Activated CD4-positive, alpha-beta T cell treated with anti-CD3 and anti-CD28 coated beads, Interleukin-2, amount 10 ng/mL, durations not matched to agents 7 days and 5 days (primary cell): ENCODE data around the gene RXFP4. TPM values are rescaled to one million over a fixed set of nuclear protein-coding genes. Genes with fewer than 3 reads are reported as not detected.
"Not testable (repeated sequence)": the region's sequence is repeated elsewhere in the genome, so short reads cannot be mapped to it uniquely, and the experiment has no call there.

Experiments used
- CTCF ChIA-PET: fragments of 350-600 bp; sonication (Branson Sonifier 250); formaldehyde crosslinking; loops from one replicate; lab custom pipeline; 2021; ENCODE audit warnings: antibody characterized with exemption; lab: Charles Lee
- POLR2A ChIA-PET: fragments of 350-600 bp; sonication (Branson Sonifier 250); formaldehyde crosslinking; loops from one replicate; lab custom pipeline; 2021; ENCODE audit warnings: antibody characterized with exemption; lab: Charles Lee
- DNase-seq: peaks from one replicate; pipeline ENCODE4 v3.0.0-alpha.2; 2020
- H3K27ac Mint-ChIP-seq: one replicate; pipeline ENCODE4 v1.8.0; 2021; ENCODE audit warnings: mild to moderate bottlenecking, moderate library complexity, mixed read lengths
- H3K27me3 Mint-ChIP-seq: one replicate; pipeline ENCODE4 v1.8.0; 2021; ENCODE audit warnings: mixed read lengths
- H3K36me3 Mint-ChIP-seq: one replicate; pipeline ENCODE4 v1.8.0; 2021; ENCODE audit warnings: low read depth, mixed read lengths
- H3K4me1 Mint-ChIP-seq: one replicate; pipeline ENCODE4 v1.8.0; 2021; ENCODE audit warnings: mixed read lengths
- H3K4me3 Mint-ChIP-seq: one replicate; pipeline ENCODE4 v1.8.0; 2021; ENCODE audit warnings: mild to moderate bottlenecking, moderate library complexity, mixed read lengths
- H3K9me3 Mint-ChIP-seq: one replicate; pipeline ENCODE4 v1.8.0; 2021; ENCODE audit warnings: mixed read lengths
- total RNA-seq, 2 experiments: library from RNA; stranded (reverse); gene quantifications; one replicate each; pipeline ENCODE4 v1.2.3, GENCODE V29; 2021

Gene RXFP4
- total RNA-seq, 2 experiments from 2014 or later: not detected

DNA sequence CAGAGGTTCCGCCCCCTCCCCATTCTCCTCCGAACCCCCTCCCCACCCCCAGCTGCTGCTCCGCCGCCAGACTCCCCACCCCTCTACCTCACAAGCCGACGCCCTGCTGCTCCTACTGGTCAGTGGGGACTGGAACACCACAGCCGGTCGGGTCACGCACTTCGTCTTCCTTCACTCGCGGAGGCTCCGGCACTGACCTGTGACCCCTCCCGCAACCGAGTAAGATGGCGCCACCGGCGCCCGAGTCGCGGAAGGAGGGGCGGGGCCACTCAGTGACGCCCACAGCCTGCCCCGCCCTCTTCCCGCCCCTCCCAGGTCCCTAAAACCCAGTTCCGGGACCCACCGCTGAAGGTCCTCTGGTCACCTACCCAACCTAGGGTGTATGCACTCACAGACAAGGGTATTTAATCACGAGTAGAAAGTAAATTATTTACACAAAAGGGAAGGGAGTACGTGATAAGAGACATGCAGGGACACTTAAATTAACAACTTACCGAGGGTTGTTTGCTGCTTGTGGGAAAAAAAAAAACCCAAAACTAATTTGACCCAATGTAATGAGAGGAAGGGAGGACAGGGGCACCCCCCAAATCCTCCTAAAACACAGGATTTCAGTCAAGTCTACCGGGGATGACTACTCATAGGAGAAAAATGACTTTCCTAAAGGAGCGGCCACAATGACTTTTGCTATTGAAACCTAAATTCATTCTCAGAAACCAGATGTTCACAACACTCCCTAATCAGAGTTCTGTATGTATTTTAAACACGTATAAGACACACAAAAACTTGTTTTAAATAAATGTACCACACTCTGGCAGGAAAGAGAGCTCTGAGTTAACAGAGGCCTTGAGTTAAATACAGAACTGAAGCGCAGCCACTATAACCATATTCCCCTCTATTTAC, 30.0 kb upstream of the RXFP4 start, which contains the start of gene RIT1:
Gene RIT1, minus strand, starts transcription at position 194 of the 900 bp plus-strand sequence. CDS start 588 bp downstream, outside the sequence.
- Mint-ChIP-seq H3K4me1 (peaks cover 28% of the 10 kb centered on the region), H3K36me3 (peaks cover 51% of the 10 kb centered on the region), H3K4me3 (peak within 1 kb of the TSS; percentile 98), H3K27ac (peak within 1 kb of the TSS; percentile 95), H3K27me3 (no peaks in the 10 kb centered on the region), H3K9me3 (no peaks in the 10 kb centered on the region)
- DNase-seq: peak; percentile 89
- ChIA-PET POLR2A (no interaction called here), CTCF (interaction anchor here (0.7 kb wide), 1 partner anchor 48 kb away, joined by 3 read pairs; no protein-coding TSS in a partner anchor)

DNA sequence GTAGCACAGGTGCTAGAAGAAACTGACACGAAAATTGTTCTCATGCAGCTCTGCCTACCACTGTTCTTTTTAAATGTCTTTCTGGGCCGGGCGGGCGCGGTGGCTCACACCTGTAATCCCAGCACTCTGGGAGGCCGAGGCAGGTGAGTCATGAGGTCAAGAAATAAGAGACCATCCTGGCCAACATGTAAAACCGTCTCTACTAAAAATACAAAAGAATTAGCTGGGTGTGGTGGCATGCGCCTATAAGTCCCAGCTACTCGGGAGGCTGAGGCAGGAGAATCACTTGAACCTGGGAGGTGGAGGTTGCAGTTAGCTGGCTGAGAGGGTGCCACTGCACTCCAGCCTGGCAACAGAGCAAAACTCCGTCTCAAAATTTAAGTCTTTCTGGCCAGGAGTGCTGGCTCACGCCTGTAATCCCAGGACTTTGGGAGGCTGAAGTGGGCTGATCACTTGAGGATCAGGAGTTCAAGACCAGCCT, 29.3 kb upstream of the RXFP4 start:
- H3K36me3 Mint-ChIP-seq: peaks cover 56% of the 10 kb centered on the region
- POLR2A ChIA-PET: no interaction called here
- no peaks in the 10 kb centered on the region for H3K9me3 Mint-ChIP-seq
- DNase-seq: no peak
- H3K27ac Mint-ChIP-seq: peak overlapping the region; percentile 95
- peak overlapping the region; percentile 98 for H3K4me3 Mint-ChIP-seq
- H3K4me1 Mint-ChIP-seq: peaks cover 30% of the 10 kb centered on the region
- CTCF ChIA-PET: interaction anchor here (0.7 to 1.6 kb wide), 2 partner anchors 10 to 48 kb away, joined by 3 read pairs; no protein-coding TSS in a partner anchor
- H3K27me3 Mint-ChIP-seq: no peaks in the 10 kb centered on the region

DNA sequence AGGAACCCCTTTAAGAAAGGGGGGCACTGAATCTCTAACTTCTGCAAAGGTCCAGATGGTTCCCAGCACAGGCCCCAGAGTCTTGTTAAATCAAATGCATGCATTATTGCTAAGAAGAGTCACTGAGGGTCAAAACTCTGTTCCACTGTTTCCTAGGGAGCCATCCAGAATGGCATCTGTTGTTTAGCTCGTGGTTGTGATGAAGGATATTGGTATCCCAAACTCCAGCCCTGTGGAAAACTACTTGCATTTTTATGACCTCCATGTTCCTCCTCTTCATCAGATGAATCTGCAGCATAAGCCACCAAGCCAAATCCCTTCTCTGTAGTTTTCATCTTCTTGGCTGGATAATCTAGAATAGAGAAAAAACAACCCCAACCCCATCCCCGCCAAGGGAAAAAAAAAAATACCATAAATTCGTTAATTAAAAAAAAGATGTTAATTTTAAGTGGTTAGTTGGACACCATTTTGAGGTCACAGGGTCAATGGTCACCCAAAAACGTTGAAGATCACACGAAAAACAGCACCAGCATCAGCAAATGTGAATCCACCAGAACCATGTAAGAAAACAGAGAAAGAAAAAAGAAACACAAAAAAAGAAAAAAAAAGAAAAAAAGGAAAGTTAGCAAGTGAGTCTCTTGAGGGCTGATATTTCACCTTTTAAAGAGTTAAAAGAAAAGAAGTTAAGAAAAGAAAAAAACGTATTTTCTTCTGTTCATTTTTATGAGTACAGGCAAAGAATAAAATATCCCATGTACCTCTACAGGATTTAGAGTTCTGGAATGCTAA, 27.3 kb upstream of the RXFP4 start:
- no peak for DNase-seq
- ChIA-PET POLR2A (no interaction called here), CTCF (no interaction called here)
- H3K36me3 Mint-ChIP-seq: peaks cover 63% of the 10 kb centered on the region
- no peaks in the 10 kb centered on the region for H3K27me3 Mint-ChIP-seq
- no peaks in the 10 kb centered on the region for H3K9me3 Mint-ChIP-seq
- H3K4me1 Mint-ChIP-seq: peaks cover 29% of the 10 kb centered on the region
- H3K4me3 Mint-ChIP-seq: no peak overlapping the region
- H3K27ac Mint-ChIP-seq: no peak overlapping the region

DNA sequence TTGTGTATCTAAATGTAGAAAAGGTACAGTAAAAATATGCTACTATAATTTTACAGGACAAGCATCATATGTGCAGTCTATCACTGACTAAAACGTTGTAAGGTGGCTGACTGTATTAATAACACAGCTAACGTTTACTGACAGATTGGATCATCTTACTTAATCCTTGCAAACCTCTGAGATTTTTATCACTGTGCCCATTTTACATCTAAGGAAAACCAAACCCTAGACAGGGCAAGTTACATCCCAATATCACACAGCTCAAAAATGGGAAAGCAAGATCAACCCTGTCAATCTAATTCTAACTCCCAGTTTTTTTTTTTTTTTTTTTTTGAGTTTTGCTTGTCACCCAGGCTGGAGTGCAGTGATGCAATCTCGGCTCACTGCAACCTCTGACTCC, 22.8 kb upstream of the RXFP4 start:
- H3K27ac Mint-ChIP-seq: no peak overlapping the region

DNA sequence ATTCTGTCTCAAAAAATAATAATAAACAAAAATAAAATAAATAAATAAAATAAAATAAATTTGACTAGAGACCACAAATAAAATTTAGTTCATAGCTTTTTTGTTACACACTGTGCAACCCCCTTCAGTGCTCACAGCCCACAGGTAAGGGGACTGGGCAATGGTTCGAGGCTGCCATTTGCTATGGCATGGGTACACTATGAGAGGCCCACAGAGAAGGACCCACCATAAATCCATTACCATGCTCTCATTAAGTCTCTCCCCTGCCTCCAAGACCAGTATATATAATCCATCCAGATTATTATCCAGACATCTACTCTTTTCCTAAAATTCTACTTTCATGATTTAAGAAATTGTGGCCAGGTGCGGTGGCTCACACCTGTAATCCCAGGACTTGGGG, 21.6 kb upstream of the RXFP4 start:
- Mint-ChIP-seq H3K27me3 (no peaks in the 10 kb centered on the region), H3K4me1 (peaks cover 10% of the 10 kb centered on the region), H3K9me3 (no peaks in the 10 kb centered on the region), H3K36me3 (peaks cover 67% of the 10 kb centered on the region), H3K27ac (no peak overlapping the region), H3K4me3 (no peak overlapping the region)
- POLR2A ChIA-PET: interaction anchor here (0.6 kb wide), 1 partner anchor 24 kb away, joined by 3 read pairs; no protein-coding TSS in a partner anchor
- DNase-seq: no peak
- CTCF ChIA-PET: interaction anchor here (1.0 to 1.1 kb wide), 2 partner anchors 35 to 47 kb away, joined by 3 read pairs; no protein-coding TSS in a partner anchor

More for the DNA sequence above, 22.8 kb upstream of the RXFP4 start:
- POLR2A ChIA-PET: interaction anchor here (0.5 kb wide), 1 partner anchor 98 kb away, joined by 4 read pairs; no protein-coding TSS in a partner anchor
- H3K9me3 Mint-ChIP-seq: no peaks in the 10 kb centered on the region
- CTCF ChIA-PET: interaction anchor here (0.7 to 1.4 kb wide), 2 partner anchors 13 to 66 kb away, joined by 6 read pairs; no protein-coding TSS in a partner anchor
- no peaks in the 10 kb centered on the region for H3K27me3 Mint-ChIP-seq
- DNase-seq: no peak
- H3K4me3 Mint-ChIP-seq: no peak overlapping the region
- H3K36me3 Mint-ChIP-seq: peaks cover 74% of the 10 kb centered on the region
- peaks cover 10% of the 10 kb centered on the region for H3K4me1 Mint-ChIP-seq

DNA sequence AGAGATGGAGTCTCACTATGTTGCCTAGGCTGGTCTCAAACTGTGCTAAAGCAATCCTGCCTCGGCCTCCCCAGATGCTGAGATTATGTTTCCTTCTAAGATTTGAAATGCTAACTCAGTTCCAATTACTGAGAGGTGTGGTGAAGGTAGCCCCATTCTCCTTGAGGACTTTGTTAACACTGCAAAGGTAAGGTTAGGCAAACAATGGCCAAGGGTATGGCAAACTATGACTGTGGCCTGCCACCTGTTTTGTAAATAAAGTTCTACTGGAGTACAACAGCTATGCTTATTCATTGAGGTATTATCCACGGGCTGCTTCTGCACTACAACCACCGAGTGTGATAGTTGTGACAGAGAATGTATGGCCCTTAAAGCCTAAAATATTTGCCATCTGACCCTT, 20.7 kb upstream of the RXFP4 start:
- Mint-ChIP-seq H3K27me3 (no peaks in the 10 kb centered on the region), H3K4me3 (no peak overlapping the region), H3K27ac (no peak overlapping the region), H3K4me1 (peaks cover 10% of the 10 kb centered on the region), H3K36me3 (peaks cover 68% of the 10 kb centered on the region), H3K9me3 (no peaks in the 10 kb centered on the region)
- no peak for DNase-seq
- POLR2A ChIA-PET: no interaction called here
- CTCF ChIA-PET: interaction anchor here (1.2 to 1.3 kb wide), 3 partner anchors 14 to 31 kb away, joined by 3 read pairs; partner anchors contain the start of gene KHDC4

DNA sequence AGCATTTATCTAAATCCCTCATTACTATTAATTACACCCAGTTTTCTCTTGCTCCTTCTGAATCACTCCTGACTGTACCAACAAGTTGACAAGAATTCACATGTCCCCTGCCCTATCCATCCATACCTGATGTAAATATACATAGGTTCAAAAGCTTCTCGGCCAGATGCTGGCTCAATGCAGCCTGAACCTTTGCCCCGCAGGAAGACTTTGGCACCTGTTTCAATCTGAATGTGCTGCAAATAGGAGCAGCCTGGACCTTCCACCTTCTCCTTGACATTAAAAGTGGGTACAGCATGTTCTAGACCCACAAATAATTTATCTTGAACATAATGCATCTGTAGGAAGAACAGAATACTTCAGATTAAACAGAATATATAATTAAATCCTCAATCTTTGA, 15.9 kb upstream of the RXFP4 start:
- POLR2A ChIA-PET: no interaction called here
- no peak for DNase-seq

DNA sequence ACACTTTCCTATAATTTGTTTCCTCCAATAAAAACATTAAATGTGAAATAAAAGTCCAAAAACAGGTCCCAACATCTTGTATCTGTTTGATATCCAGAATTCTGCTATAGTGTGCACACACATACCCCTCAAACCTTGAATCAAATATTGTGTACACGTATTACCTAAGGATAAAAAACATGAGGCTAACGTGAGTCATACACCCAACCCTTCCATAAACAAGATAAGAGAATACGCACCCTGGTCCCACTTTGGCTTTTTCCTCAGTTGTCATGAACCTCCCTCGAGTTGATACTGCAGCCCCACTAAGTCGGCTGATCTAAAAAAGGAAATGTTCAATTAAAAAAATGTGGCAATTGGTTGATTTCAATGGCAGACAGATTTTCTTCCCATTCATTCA, 12.4 kb upstream of the RXFP4 start:
- ChIA-PET CTCF (interaction anchor here (0.6 kb wide), 2 partner anchors 34 to 177 kb away, joined by 3 to 6 read pairs; no protein-coding TSS in a partner anchor), POLR2A (no interaction called here)
- Mint-ChIP-seq H3K9me3 (no peaks in the 10 kb centered on the region), H3K27ac (no peak overlapping the region), H3K27me3 (no peaks in the 10 kb centered on the region), H3K36me3 (peaks cover 57% of the 10 kb centered on the region), H3K4me1 (peaks cover 42% of the 10 kb centered on the region), H3K4me3 (no peak overlapping the region)
- no peak for DNase-seq

More for the DNA sequence above, 15.9 kb upstream of the RXFP4 start:
- Mint-ChIP-seq H3K27ac (no peak overlapping the region), H3K4me3 (no peak overlapping the region), H3K27me3 (no peaks in the 10 kb centered on the region), H3K9me3 (no peaks in the 10 kb centered on the region), H3K4me1 (peaks cover 20% of the 10 kb centered on the region), H3K36me3 (peaks cover 68% of the 10 kb centered on the region)
- CTCF ChIA-PET: interaction anchor here (0.6 to 2.0 kb wide), 2 partner anchors 65 to 299 kb away, joined by 3 to 5 read pairs; no protein-coding TSS in a partner anchor

DNA sequence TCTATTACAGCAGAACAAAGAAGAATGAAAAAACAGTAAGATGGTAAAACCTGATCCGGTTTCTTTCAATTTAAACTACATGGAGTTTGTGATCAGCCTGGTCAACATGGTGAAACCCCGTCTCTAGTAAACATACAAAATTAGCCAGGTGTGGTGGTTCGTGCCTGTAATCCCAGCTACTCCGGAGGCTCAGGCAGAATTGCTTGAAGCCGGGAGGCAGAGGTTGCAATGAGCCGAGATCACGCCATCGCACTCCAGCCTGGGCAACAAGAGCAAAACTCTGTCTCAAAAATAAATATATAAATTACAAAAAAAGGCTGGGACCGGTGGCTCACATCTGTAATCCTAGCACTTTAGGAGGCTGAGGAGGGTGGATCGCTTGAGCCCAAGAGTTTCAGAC, 10.7 kb upstream of the RXFP4 start:
- H3K9me3 Mint-ChIP-seq, H3K27me3 Mint-ChIP-seq, POLR2A ChIA-PET, H3K27ac Mint-ChIP-seq, DNase-seq: not testable (repeated sequence)
- CTCF ChIA-PET: interaction anchor here (0.6 to 1.2 kb wide), 4 partner anchors 8 to 374 kb away, joined by 3 to 4 read pairs (median 3); no protein-coding TSS in a partner anchor
- H3K4me3 Mint-ChIP-seq: peak overlapping the region; percentile 47
- peaks cover 42% of the 10 kb centered on the region for H3K4me1 Mint-ChIP-seq
- H3K36me3 Mint-ChIP-seq: peaks cover 51% of the 10 kb centered on the region

DNA sequence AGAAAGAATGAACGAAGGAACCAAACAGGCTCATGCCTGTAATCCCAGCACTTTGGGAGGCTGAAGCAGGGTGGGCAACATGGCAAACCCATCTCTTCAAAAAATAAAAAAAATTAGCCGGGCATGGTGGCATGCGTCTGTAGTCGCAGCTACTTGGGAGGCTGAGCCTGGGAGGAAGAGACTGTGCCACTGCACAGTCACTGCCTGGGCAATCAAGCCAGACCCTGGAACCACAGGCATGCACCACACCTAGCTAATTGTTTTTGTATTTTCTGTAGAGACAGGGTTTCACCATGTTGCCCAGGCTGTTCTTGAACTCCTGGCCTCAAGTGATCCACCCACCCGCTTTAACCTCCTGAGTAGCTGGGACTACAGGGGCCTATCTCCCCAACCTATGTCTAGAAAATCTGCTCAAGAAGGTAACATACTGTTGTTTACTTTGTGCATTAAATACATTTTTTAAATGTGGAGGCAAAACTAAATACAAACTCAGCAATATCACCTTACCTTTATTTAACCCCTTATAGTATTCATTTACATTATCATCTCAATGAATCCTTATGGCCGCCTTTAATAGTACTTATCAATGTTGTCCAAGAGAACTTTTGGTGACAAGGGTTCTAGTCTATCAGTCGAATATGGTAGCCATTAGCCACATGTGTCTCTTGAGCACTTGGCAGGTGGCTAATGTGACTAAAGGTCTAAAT, 10.0 kb upstream of the RXFP4 start:
- Mint-ChIP-seq H3K27ac (peak overlapping the region; percentile 62), H3K4me1 (peaks cover 46% of the 10 kb centered on the region), H3K9me3 (no peaks in the 10 kb centered on the region), H3K4me3 (peak overlapping the region; percentile 47), H3K36me3 (peaks cover 43% of the 10 kb centered on the region), H3K27me3 (no peaks in the 10 kb centered on the region)
- DNase-seq: no peak
- ChIA-PET CTCF (interaction anchor here (0.6 to 2.8 kb wide), 7 partner anchors 8 to 373 kb away, joined by 3 to 18 read pairs (median 4); no protein-coding TSS in a partner anchor), POLR2A (no interaction called here)

DNA sequence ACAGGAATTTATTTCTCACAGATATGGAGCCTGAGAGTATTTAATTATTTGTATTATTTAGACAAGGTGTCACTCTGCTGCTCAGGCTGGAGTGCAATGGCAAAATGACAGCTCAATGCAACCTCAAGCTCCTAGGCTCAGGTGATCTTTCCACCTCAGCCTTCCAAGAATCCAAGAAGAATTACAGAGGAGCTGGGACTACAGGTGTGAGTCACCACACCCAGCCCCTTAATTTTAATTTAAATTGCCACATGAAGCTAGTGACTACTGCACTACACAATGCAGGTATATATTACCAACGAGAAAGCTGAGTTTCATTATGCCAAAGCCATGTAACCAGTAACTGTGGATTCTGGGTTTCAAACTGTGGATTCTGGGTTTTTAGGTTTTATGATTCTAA, 9.4 kb upstream of the RXFP4 start:
- POLR2A ChIA-PET: interaction anchor here (0.5 kb wide), 1 partner anchor 8 kb away, joined by 4 read pairs; no protein-coding TSS in a partner anchor
- DNase-seq: no peak
- Mint-ChIP-seq H3K4me1 (peaks cover 44% of the 10 kb centered on the region), H3K27ac (peak overlapping the region; percentile 31), H3K36me3 (peaks cover 37% of the 10 kb centered on the region), H3K27me3 (no peaks in the 10 kb centered on the region), H3K4me3 (no peak overlapping the region), H3K9me3 (no peaks in the 10 kb centered on the region)
- CTCF ChIA-PET: interaction anchor here (0.7 to 2.8 kb wide), 7 partner anchors 9 to 134 kb away, joined by 3 to 18 read pairs (median 3); no protein-coding TSS in a partner anchor
